Right lung (tissue), 5 donors: ENCODE data around the gene RBMS1. TPM values are rescaled to one million over a fixed set of nuclear protein-coding genes. Genes with fewer than 3 reads are reported as not detected.
"Not testable (repeated sequence)": the region's sequence is repeated elsewhere in the genome, so short reads cannot be mapped to it uniquely, and the experiment has no call there.

ENCODE experiments used
- DNase-seq, 2 donors: peaks; one replicate each; pipeline ENCODE4 v3.0.0-alpha.2; 2013
- polyA plus RNA-seq, 5 donors: library from polyadenylated mRNA; unstranded; fragments of 120-200 nt; gene quantifications; one replicate each; pipeline versions ENCODE4 v1.2.1 to v1.2.3, GENCODE V29; 2013; ENCODE audit warnings: inconsistent platforms in 1 of 5, low replicate concordance in 1 of 5; ENCODE audit not compliant: insufficient read length in 5 of 5, insufficient read depth in 1 of 5

Gene RBMS1
- polyA plus RNA-seq, 5 donors, result 73.1 to 146 (median 115) TPM

GRCh38 chr2:160473468-160474318 is 19.9 kb downstream of the RBMS1 start:
- no peak for DNase-seq

GRCh38 chr2:160472839-160473251 is 20.8 kb downstream of the RBMS1 start:
- DNase-seq, result peak; percentile 77 to 80

- no peak for DNase-seq
These were observed 21.7 kb downstream of the RBMS1 start for GRCh38 chr2:160471950-160472349.

GRCh38 chr2:160469621-160470204 is 23.9 kb downstream of the RBMS1 start:
- DNase-seq, result no peak

- no peak for DNase-seq
These were observed 24.4 kb downstream of the RBMS1 start for GRCh38 chr2:160469164-160469563.

- DNase-seq, result no peak
These were observed 26.5 kb downstream of the RBMS1 start for GRCh38 chr2:160467086-160467485.

GRCh38 chr2:160465406-160465805 is 28.2 kb downstream of the RBMS1 start:
- no peak for DNase-seq

GRCh38 chr2:160465002-160465401 is 28.6 kb downstream of the RBMS1 start:
- DNase-seq, result no peak

- DNase-seq, result no peak
These were observed 29.6 kb downstream of the RBMS1 start for GRCh38 chr2:160464017-160464416.

- DNase-seq, result no peak
These were observed 30.4 kb downstream of the RBMS1 start for GRCh38 chr2:160463245-160463644.

- DNase-seq, result no peak
These were observed 33.3 kb downstream of the RBMS1 start for GRCh38 chr2:160460333-160460731.

- no peak for DNase-seq
These were observed 33.9 kb downstream of the RBMS1 start for GRCh38 chr2:160459538-160460332.

- DNase-seq, result no peak
These were observed 34.7 kb downstream of the RBMS1 start for GRCh38 chr2:160458718-160459453.

GRCh38 chr2:160457588-160457987 is 36.0 kb downstream of the RBMS1 start:
- DNase-seq, result no peak

GRCh38 chr2:160454070-160454797 is 39.4 kb downstream of the RBMS1 start:
- no peak for DNase-seq

- no peak for DNase-seq
These were observed 40.3 kb downstream of the RBMS1 start for GRCh38 chr2:160453111-160453820.

- no peak for DNase-seq
These were observed 43.1 kb downstream of the RBMS1 start for GRCh38 chr2:160450486-160450885.

GRCh38 chr2:160448821-160449220 is 44.8 kb downstream of the RBMS1 start:
- not testable (repeated sequence) for DNase-seq

GRCh38 chr2:160445673-160446072 is 47.9 kb downstream of the RBMS1 start:
- no peak for DNase-seq

- no peak for DNase-seq
These were observed 51.0 kb downstream of the RBMS1 start for GRCh38 chr2:160442603-160443002.
